Motor neuron (in vitro differentiated cells): ENCODE results near the gene ST6GALNAC1. TPM values are rescaled to one million over a fixed set of nuclear protein-coding genes. Genes with fewer than 3 reads are reported as not detected.

Experiments used
- ATAC-seq, 8 experiments: fragments of 200-7000 bp; cut with Tn5 transposase; replicated peaks in 6 of 8; 2 replicates each; pipeline ENCODE4 v1.8.0; 2021; ENCODE audit warnings: mild to moderate bottlenecking in 8 of 8, moderate library complexity in 8 of 8
- H3K27ac ChIP-seq, 2 donors: fragments of 250-450 bp; sonication (Bioruptor Pico); 2 replicates each; pipeline ENCODE4 v1.9.0; 2021; ENCODE audit warnings: antibody characterized with exemption in 2 of 2, mild to moderate bottlenecking in 2 of 2, moderate library complexity in 1 of 2
- H3K4me1 ChIP-seq, 2 donors: fragments of 250-450 bp; sonication (Bioruptor Pico); replicated peaks in 1 of 2; 2 replicates each; pipeline ENCODE4 v1.6.1; 2021; ENCODE audit warnings: antibody characterized with exemption in 2 of 2, mild to moderate bottlenecking in 2 of 2, moderate library complexity in 1 of 2
- H3K4me3 ChIP-seq, 5 donors: fragments of 250-450 bp; sonication (Bioruptor Pico); 2 replicates each; pipeline ENCODE4 v1.9.0; 2021; ENCODE audit warnings: antibody characterized with exemption in 5 of 5, mild to moderate bottlenecking in 5 of 5, moderate library complexity in 4 of 5
- whole genome bisulfite sequencing, 10 experiments: fragments of 450-650 bp; shearing (Covaris generic); methylation state at CpG; one replicate each; pipeline ENCODE4 v1.0.0; 2022; 5-methylcytosine and 5-hydroxymethylcytosine counted together
- in situ Hi-C, 9 experiments: fragments of 400-800 bp; cut with MboI; loops; one replicate each; pipeline ENCODE4 v1.15.0; 2021; ENCODE audit warnings: low sequenced_read_pairs in 9 of 9, low pct_unique_long_range_greater_than_20kb in 2 of 9; ENCODE audit not compliant: unreplicated experiment in 9 of 9
- total RNA-seq, 8 experiments: library from RNA; unstranded; fragments of 300-600 nt; gene quantifications; 2 replicates each; pipeline versions ENCODE4 v1.2.3 to v1.2.4, GENCODE V29; 2022

The ST6GALNAC1 gene
- total RNA-seq, 8 experiments from 2014 or later, result 0.13 to 1.00 (median 0.38) TPM; not detected in 5

DNA sequence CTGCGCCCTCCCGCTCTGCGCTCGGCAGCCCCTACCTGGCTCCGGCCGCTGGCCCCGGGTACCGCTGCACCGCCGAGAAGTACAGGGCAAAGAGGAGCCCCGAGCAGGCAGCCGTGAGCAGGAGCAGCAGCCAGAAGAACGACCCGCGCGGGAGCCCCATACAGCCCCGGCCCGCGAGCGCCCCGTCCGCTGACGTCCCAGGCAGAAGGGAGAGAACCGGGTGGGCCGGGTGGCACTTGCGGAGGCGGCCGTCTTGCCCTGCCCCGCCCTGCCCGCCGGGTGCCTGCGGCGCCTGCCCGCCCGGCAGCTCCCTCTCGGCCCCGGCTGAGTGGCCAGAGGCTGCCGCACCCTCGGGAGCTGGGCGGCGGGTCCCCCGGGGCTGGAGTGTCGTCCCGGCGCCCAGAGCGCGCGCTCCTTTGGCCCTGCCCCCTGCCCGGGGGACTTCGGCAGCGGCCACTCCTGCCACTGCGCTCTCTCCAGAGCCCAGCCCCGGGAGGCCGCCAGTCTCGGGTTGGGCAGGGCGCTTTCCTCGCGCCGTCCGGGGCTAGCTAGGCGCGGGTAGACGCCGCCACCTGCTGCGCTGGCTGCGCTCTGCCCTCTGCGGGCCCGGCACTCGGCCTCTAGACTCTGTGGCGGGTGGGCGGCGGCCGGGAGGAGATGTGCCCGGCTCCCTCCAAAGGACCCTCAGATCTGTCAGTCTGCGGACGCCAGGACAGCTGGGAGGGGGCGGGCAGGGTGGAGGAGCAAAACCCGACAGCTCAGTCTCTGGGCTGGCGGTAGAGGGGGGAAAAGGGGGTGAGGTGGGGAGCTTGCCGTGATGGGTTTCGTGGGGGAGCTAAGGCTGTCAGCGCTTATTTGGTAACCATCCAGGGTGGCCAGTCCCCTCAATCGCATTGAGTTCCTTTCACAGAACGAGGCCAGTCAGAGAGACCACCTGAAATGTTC lies 57.6 kb downstream of the ST6GALNAC1 start, which contains the start of gene ST6GALNAC2:
TSS of gene ST6GALNAC2 (minus strand) at position 212 of the 945 bp plus-strand sequence. CDS start at position 160, 52 bp downstream.
- in situ Hi-C loops, result no loop called here
- WGBS, 10 experiments, result no CpG with 5 or more reads among the region's 84 CpGs
- Histone ChIP-seq H3K27ac (no peak within 1 kb of the TSS), H3K4me3 (peak within 1 kb of the TSS; percentile 6 to 30 (median 15)), H3K4me1 (peaks cover 5 to 6% of the 10 kb centered on the region in 2 donors)
- peak; percentile 78 to 95 (median 86) for ATAC-seq

DNA sequence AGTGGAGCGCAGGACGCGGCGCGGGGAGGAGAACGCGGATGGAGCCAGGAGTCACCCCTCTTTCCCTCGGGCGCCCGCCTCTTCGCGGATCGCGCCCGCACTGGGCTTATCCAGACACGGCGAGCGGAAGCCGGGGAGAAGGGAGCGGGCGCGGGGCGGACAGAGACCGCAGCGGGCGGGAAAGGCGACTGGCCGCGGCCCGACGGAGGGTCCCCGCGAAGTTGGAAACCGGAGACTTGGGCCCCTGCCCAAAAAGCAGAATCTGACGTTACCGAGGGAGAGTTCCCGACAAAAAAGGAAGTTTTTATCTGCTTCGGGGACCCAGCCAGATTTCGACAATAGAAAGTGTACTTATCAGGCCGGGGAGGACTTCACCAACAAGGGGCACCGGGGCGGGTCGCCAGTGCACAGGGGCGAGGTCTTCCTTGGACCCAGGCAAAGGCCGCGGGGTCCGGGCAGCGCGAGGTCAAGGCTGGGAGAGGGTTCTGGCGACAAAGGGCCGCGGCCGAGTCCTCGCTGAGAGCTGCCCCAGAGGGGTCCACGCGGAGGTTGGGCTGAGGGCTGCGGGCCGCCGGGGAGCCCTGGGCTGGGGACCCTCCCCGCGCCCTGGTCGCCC lies 58.4 kb downstream of the ST6GALNAC1 start:
- Histone ChIP-seq H3K4me3 (peak overlapping the region; percentile 6 to 30 (median 15)), H3K27ac (no peak overlapping the region), H3K4me1 (peaks cover 5 to 6% of the 10 kb centered on the region in 2 donors)
- in situ Hi-C loops, result no loop called here
- peak in 2 of 8 experiments; percentile 8 to 10 for ATAC-seq
- 0 to 13% (median 0%) methylated on average over 2 to 21 of the region's 62 CpGs; no CpG with 5 or more reads in 5 of the 10 experiments for WGBS, 10 experiments

DNA sequence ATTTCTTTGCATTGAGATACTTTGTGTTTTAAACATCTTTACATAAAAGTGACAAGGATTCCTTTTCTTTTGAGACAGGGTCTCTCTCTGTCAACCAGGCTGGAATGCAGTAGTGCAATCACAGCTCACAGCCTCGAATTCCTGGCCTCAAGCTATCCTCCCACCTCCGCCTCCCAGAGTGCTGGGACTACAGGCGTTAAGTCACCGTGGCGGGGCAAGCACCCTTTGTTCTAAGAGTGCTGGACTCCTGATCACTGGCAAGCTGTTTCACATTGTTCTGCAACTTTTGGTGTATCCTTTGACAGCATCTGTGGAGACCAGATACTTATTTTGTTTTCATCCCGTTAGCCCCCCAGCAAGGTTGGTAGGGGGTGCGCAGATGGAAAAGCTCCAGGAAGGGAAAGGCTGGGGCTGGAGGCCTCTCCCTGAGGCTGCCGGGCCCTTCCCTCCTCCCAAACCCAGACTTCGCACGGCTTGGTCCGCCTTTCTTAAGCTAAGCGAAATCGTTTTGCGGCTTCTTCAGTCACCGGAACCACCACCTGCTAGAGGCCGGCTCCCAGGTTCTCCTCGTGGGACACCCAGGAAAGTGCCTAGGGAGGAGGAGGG lies 59.0 kb downstream of the ST6GALNAC1 start:
- Histone ChIP-seq H3K4me1 (peaks cover 5 to 6% of the 10 kb centered on the region in 2 donors), H3K4me3 (no peak overlapping the region), H3K27ac (no peak overlapping the region)
- WGBS, 10 experiments, result 12 to 56% (median 33%) methylated on average over 1 to 7 of the region's 17 CpGs; no CpG with 5 or more reads in 1 of the 10 experiments
- in situ Hi-C loops, result no loop called here
- no peak for ATAC-seq

DNA sequence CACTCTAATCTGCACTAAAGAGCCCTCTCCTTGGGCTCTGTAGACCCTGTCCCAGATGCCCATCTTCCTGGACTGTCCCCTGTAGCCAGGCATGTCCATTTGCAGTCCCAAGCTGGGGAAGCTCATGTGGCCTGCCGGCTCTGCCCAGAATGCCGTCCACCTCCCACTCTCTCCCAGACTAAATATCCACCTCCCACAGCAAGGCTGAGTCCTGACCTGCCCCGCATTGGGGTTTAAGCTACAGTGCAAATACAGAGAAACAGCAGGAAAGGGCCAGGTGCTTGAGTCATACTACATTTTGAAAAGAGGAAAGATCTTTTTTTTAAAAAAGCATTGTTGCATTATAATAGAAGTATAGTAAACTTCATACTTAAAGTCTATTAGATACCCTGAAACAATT lies 60.9 kb downstream of the ST6GALNAC1 start:
- in situ Hi-C loops, result no loop called here
- Histone ChIP-seq H3K4me3 (no peak overlapping the region), H3K4me1 (peaks cover 5 to 6% of the 10 kb centered on the region in 2 donors), H3K27ac (no peak overlapping the region)
- no peak for ATAC-seq
- 17 to 80% (median 62%) methylated on average over 1 to 3 of the region's 3 CpGs; no CpG with 5 or more reads in 4 of the 10 experiments for WGBS, 10 experiments

DNA sequence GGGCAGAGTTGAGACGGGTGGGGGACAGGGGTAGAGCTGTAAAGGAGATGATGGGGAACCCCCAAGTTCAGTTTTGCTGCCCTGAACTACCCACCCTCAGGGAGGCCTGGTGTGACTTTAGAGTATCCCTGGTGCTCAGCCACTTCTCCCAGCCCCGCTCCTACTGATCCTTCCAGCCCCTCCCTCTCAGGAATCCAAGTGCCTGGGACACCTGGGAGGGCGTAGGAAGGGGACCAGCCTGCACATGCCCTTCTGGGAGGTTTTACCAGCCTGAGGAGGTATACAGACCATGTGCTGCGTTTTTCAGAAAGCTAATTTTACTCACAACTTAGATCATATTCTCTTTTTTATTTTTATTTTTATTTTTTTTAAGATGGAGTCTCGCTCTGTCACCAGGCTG lies 62.0 kb downstream of the ST6GALNAC1 start:
- no peak for ATAC-seq
- Histone ChIP-seq H3K27ac (no peak overlapping the region), H3K4me3 (no peak overlapping the region), H3K4me1 (no peaks in the 10 kb centered on the region)
- in situ Hi-C loops, result no loop called here
- WGBS, 10 experiments, result 70 to 100% (median 81%) methylated on average over 1 to 2 of the region's 5 CpGs; no CpG with 5 or more reads in 4 of the 10 experiments

DNA sequence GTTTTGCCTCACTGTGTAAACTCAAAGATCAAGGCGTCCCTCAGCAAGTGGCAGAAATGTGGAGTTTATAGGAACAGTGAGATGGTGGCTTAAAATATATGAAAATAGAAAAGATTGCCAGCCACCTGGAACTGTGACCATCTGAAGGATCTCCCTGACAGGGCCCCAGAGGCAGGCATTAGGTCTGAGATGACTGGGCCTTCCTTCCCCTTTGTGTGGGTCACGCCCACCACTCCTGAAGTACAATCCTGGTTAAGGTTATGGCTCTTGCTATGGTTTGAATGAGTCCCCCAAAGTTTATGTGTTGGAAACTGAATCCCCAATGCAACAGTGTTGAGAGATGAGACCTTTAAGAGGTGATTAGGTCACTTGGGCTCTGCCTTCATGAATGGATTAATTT lies 64.3 kb downstream of the ST6GALNAC1 start:
- ATAC-seq, result no peak
- 94 to 100% (median 100%) methylated on average over 1 to 2 of the region's 2 CpGs; no CpG with 5 or more reads in 5 of the 10 experiments for WGBS, 10 experiments
- no peaks in the 10 kb centered on the region for H3K4me1 ChIP-seq
- no peak overlapping the region for H3K4me3 ChIP-seq
- in situ Hi-C loops, result no loop called here
- H3K27ac ChIP-seq, result no peak overlapping the region

DNA sequence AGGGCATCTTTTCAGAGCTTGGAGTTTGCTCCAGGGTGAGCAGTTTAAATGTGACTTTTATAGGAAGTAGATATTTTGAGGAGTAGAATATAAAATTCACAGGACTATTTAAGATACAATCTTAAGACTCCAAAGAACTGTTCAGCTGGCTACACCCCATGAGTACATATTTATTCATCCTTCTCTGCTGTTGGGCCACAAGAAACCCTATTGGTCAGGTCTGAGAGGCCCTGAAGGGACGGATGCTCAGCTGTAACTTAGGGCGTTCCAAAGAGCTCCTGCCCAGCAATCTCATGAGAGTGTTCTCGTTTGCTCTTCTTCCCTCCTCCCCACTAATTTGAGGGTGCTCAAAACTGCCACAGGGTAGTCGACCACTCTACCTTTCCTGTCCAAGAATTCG lies 65.2 kb downstream of the ST6GALNAC1 start:
- Histone ChIP-seq H3K4me1 (no peaks in the 10 kb centered on the region), H3K4me3 (no peak overlapping the region), H3K27ac (no peak overlapping the region)
- peak in 4 of 8 experiments; percentile 62 to 99 (median 97) for ATAC-seq
- in situ Hi-C loops, result no loop called here
- 34 to 100% (median 62%) methylated on average over 1 to 5 of the region's 5 CpGs; no CpG with 5 or more reads in 2 of the 10 experiments for whole genome bisulfite sequencing, 10 experiments

DNA sequence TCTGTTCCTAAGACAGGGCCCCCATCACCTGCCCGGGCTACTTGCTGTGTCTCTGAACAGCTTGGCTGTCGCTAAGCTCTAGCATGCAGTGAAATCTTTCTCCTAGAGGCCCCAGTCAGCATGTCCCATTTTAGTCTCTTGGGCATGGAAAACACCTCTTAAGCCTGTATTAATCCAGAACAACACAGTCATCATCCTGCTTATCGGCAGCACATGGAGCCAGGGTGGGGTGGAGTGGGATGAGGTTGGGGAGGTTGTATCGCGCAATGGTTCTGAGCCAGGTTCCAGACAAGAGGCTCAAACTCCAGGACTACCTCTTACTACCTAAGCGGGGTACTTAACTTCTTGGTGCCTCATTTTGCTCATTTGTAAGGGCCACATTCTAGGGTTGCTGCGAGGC lies 65.7 kb downstream of the ST6GALNAC1 start:
- in situ Hi-C loops, result no loop called here
- WGBS, 10 experiments, result 83 to 100% (median 100%) methylated on average over 1 to 3 of the region's 7 CpGs; no CpG with 5 or more reads in 3 of the 10 experiments

DNA sequence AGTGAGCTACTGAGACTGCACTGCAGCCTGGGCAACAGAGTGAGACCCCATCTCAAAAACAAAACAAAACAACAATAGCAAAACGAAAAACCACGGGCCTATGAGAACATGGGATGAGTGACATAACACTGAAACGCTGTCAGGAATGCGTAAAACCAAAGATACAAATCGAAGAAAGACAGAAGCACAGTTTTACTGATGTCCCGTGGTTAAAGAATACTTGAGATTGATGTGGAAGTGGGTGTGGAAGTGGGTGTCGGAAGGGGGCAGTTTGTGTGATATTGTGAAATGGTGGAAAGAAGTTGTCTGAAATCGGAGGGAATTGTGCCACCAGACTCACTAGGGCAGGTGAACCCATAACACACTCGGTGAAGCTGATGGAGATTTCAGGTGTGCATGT lies 67.4 kb downstream of the ST6GALNAC1 start:
- Histone ChIP-seq H3K4me1 (no peaks in the 10 kb centered on the region), H3K4me3 (no peak overlapping the region), H3K27ac (no peak overlapping the region)
- WGBS, 10 experiments, result 71 to 95% (median 90%) methylated on average over 2 to 9 of the region's 9 CpGs; no CpG with 5 or more reads in 2 of the 10 experiments
- in situ Hi-C loops, result no loop called here
- ATAC-seq, result no peak

More for the DNA sequence above, 65.7 kb downstream of the ST6GALNAC1 start:
- Histone ChIP-seq H3K4me3 (no peak overlapping the region), H3K27ac (no peak overlapping the region), H3K4me1 (no peaks in the 10 kb centered on the region)
- peak in 2 of 8 experiments; percentile 10 to 16 for ATAC-seq

DNA sequence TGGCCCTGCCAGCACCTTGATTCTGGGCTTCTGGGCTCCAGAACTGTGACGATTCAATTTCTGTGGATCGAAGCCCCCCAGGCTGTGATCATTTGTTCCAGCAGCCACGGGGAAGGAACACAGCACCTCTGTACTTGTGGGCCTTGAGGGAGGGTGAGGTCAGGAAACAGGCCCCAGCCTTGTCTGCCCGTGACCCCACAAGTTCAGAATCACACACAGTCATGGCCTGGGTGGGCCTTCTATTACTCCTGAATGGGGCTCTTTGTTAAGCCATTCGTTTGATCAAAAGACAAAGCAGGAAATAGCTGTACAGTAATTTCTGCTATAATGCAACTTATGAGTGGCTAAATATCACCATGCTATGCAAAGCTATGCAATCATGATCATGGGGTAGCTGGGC lies 68.0 kb downstream of the ST6GALNAC1 start:
- H3K4me3 ChIP-seq, result no peak overlapping the region
- H3K27ac ChIP-seq, result no peak overlapping the region
- 60 to 100% (median 80%) methylated on average over 1 to 3 of the region's 5 CpGs; no CpG with 5 or more reads in 5 of the 10 experiments for WGBS, 10 experiments
- ATAC-seq, result no peak
- no peaks in the 10 kb centered on the region for H3K4me1 ChIP-seq
- in situ Hi-C loops, result no loop called here
